SK-N-SH treated with all-trans-retinoic acid at 6 μM for 48 hours (cell line): ENCODE data around the gene C10orf95.

Experiments
- ATAC-seq: fragments of 200-7000 bp; cut with Tn5 transposase; 3 replicates; pipeline ENCODE4 v1.9.1; 2020; ENCODE audit warnings: mild to moderate bottlenecking, moderate library complexity
- ARNTL ChIP-seq: fragments of 450-650 bp; formaldehyde crosslinking; IDR thresholded peaks from 2 replicates; pipeline ENCODE4 v1.5.0; 2020; ENCODE audit warnings: low read depth, mild to moderate bottlenecking, moderate library complexity, borderline replicate concordance
- BACH2 ChIP-seq: fragments of 250-450 bp; sonication (Bioruptor Pico); IDR thresholded peaks from 2 replicates; pipeline ENCODE4 v1.9.0; 2021; ENCODE audit warnings: mild to moderate bottlenecking, borderline replicate concordance
- CREB5 ChIP-seq: fragments of 250-450 bp; sonication (Bioruptor Pico); IDR thresholded peaks from 2 replicates; pipeline ENCODE4 v1.5.1; 2020; ENCODE audit warnings: low read depth, mild to moderate bottlenecking, moderate library complexity
- CSDC2 ChIP-seq: fragments of 250-450 bp; sonication (Bioruptor Pico); IDR thresholded peaks from 2 replicates; pipeline ENCODE4 v1.5.0; 2020; ENCODE audit warnings: mild to moderate bottlenecking, moderate library complexity
- CSRNP3 ChIP-seq: fragments of 250-450 bp; sonication (Bioruptor Pico); IDR thresholded peaks from 2 replicates; pipeline ENCODE4 v1.5.1; 2021; ENCODE audit warnings: mild to moderate bottlenecking, moderate library complexity
- ISL1 ChIP-seq: fragments of 250-450 bp; sonication (Bioruptor Pico); IDR thresholded peaks from 2 replicates; pipeline ENCODE4 v2.1.2; 2022; ENCODE audit warnings: mild to moderate bottlenecking, moderate library complexity
- OSR1 ChIP-seq: fragments of 250-450 bp; sonication (Bioruptor Pico); IDR thresholded peaks from 2 replicates; pipeline ENCODE4 v1.8.0; 2022; ENCODE audit warnings: moderate library complexity, mild to moderate bottlenecking, inconsistent platforms
- PATZ1 ChIP-seq: fragments of 250-450 bp; sonication (Bioruptor Pico); IDR thresholded peaks from 2 replicates; pipeline ENCODE4 v1.8.0; 2020; ENCODE audit warnings: mild to moderate bottlenecking, moderate library complexity, borderline replicate concordance
- POU6F1 ChIP-seq: fragments of 250-450 bp; sonication (Bioruptor Pico); IDR thresholded peaks from 2 replicates; pipeline ENCODE4 v1.8.0; 2021; ENCODE audit warnings: low read depth, mild to moderate bottlenecking, moderate library complexity, borderline replicate concordance
- PPARA ChIP-seq: fragments of 250-450 bp; sonication (Bioruptor Pico); IDR thresholded peaks from 2 replicates; pipeline ENCODE4 v1.5.0; 2020; ENCODE audit warnings: mild to moderate bottlenecking, borderline replicate concordance
- RARB ChIP-seq: fragments of 250-450 bp; sonication (Bioruptor Pico); IDR thresholded peaks from 2 replicates; pipeline ENCODE4 v1.8.0; 2021; ENCODE audit warnings: mild to moderate bottlenecking, moderate library complexity
- SNAI2 ChIP-seq: fragments of 250-450 bp; sonication (Bioruptor Pico); IDR thresholded peaks from 2 replicates; pipeline ENCODE4 v1.5.0; 2020; ENCODE audit warnings: mild to moderate bottlenecking, moderate library complexity
- TCF4 ChIP-seq: fragments of 250-450 bp; sonication (Bioruptor Pico); IDR thresholded peaks from 2 replicates; pipeline ENCODE4 v1.8.0; 2021; ENCODE audit warnings: mild to moderate bottlenecking, moderate library complexity, borderline replicate concordance
- TOX ChIP-seq: fragments of 250-450 bp; sonication (Bioruptor Pico); IDR thresholded peaks from 2 replicates; pipeline ENCODE4 v1.8.0; 2021; ENCODE audit warnings: mild to moderate bottlenecking, moderate library complexity, borderline replicate concordance
- TSHZ2 ChIP-seq: fragments of 250-450 bp; sonication (Bioruptor Pico); IDR thresholded peaks from 2 replicates; pipeline ENCODE4 v1.5.0; 2020; ENCODE audit warnings: mild to moderate bottlenecking, moderate library complexity
- ZFP3 ChIP-seq: fragments of 250-450 bp; sonication (Bioruptor Pico); IDR thresholded peaks from 2 replicates; pipeline ENCODE4 v1.5.0; 2020; ENCODE audit warnings: mild to moderate bottlenecking, moderate library complexity
- ZFP30 ChIP-seq: fragments of 450-650 bp; formaldehyde crosslinking; IDR thresholded peaks from 2 replicates; pipeline ENCODE4 v1.5.0; 2022; ENCODE audit warnings: mild to moderate bottlenecking, moderate library complexity
- ZNF565 ChIP-seq: fragments of 450-650 bp; formaldehyde crosslinking; conservative IDR thresholded peaks from 2 replicates; pipeline ENCODE4 v1.5.0; 2020; ENCODE audit warnings: low read depth, mild to moderate bottlenecking, moderate library complexity
- ZNF70 ChIP-seq: fragments of 450-650 bp; formaldehyde crosslinking; IDR thresholded peaks from 2 replicates; pipeline ENCODE4 v1.5.0; 2020; ENCODE audit warnings: mild to moderate bottlenecking, moderate library complexity
- ZNF8 ChIP-seq: fragments of 450-650 bp; formaldehyde crosslinking; IDR thresholded peaks from 2 replicates; pipeline ENCODE4 v1.5.0; 2020; ENCODE audit warnings: mild to moderate bottlenecking, moderate library complexity

Gene C10orf95

GRCh38 chr10:102405108-102405571 lies 46.2 kb downstream of the C10orf95 start:
- no peak for ATAC-seq

GRCh38 chr10:102404361-102405107 lies 46.8 kb downstream of the C10orf95 start:
- ATAC-seq: no peak
- TF ChIP-seq ZNF70 (no peak), ARNTL (CRISPR knock-in tag) (no peak), CSRNP3 (CRISPR knock-in tag) (no peak), OSR1 (CRISPR knock-in tag) (no peak), ZFP30 (no peak), ZFP3 (CRISPR knock-in tag) (no peak), RARB (CRISPR knock-in tag) (no peak), ISL1 (no peak), BACH2 (CRISPR knock-in tag) (no peak), PPARA (CRISPR knock-in tag) (no peak), POU6F1 (CRISPR knock-in tag) (no peak), ZNF8 (no peak), CSDC2 (CRISPR knock-in tag) (no peak), TSHZ2 (CRISPR knock-in tag) (no peak), TCF4 (CRISPR knock-in tag) (no peak), TOX (CRISPR knock-in tag) (no peak), ZNF565 (CRISPR knock-in tag) (no peak)

More at GRCh38 chr10:102405108-102405571, 46.2 kb downstream of the C10orf95 start:
- TF ChIP-seq PATZ1 (CRISPR knock-in tag): no peak
- no peak for TF ChIP-seq ISL1
- TF ChIP-seq PPARA (CRISPR knock-in tag): no peak
- no peak for TF ChIP-seq ZNF70
- no peak for TF ChIP-seq TCF4 (CRISPR knock-in tag)
- no peak for TF ChIP-seq CSDC2 (CRISPR knock-in tag)

GRCh38 chr10:102403115-102403514 lies 48.2 kb downstream of the C10orf95 start:
- no peak for ATAC-seq
- no peak for TF ChIP-seq CREB5
- TF ChIP-seq CSRNP3 (CRISPR knock-in tag): no peak
- TF ChIP-seq SNAI2: no peak
- TF ChIP-seq CSDC2 (CRISPR knock-in tag): no peak
- no peak for TF ChIP-seq TSHZ2 (CRISPR knock-in tag)
- TF ChIP-seq ZNF70: no peak
- no peak for TF ChIP-seq OSR1 (CRISPR knock-in tag)
- no peak for TF ChIP-seq POU6F1 (CRISPR knock-in tag)
- TF ChIP-seq ZNF565 (CRISPR knock-in tag): no peak
- no peak for TF ChIP-seq BACH2 (CRISPR knock-in tag)
